GM18499 (cell line): ENCODE results near the gene RING1.

ENCODE experiments used
- ATAC-seq: cut with Tn5 transposase; IDR thresholded peaks from one replicate; pipeline ENCODE4 v1.9.1; 2021; ENCODE audit warnings: moderate number of reproducible peaks; ENCODE audit not compliant: insufficient read depth, unreplicated experiment

The RING1 gene

DNA sequence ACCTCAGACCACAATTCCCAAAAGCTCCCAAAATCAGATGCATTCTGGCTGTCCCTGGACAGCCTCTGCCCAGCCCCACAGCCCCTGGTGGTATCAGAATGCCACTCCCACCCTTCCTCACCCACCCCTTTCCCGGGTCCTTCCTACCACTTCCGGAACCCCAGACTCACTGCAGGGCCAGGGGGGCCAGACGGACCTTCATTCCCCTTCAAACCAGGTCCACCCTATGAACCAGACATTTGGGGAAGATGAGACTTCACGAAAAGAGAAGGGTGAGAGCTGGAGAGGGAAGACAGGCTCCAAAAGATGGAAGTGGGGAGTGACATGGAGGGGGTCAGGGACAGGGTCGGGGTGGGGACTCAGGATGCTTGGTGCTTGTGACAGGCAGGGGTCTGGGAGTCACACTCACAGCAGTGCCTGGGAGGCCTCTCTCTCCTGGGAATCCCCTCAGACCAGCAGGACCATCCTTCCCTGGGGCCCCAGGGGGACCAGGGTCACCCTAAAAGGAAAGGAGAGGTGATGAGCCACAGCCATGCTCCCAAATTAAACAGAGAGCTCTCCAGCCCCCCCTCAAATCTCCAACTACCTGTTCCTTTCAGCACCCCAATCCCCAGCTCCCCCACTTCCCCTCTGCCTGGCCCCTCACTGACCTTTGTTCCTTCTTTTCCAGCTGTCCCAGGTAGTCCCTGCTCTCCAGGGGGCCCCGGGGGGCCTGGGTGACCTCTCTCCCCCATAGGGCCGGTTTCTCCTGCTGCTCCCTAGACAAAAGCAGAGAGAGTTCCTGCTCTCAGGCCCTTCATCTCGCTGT, 36.2 kb upstream of the RING1 start:
- ATAC-seq: no peak

- no peak for ATAC-seq
These were observed 35.4 kb upstream of the RING1 start for GRCh38 chr6:33172688-33173534.

DNA sequence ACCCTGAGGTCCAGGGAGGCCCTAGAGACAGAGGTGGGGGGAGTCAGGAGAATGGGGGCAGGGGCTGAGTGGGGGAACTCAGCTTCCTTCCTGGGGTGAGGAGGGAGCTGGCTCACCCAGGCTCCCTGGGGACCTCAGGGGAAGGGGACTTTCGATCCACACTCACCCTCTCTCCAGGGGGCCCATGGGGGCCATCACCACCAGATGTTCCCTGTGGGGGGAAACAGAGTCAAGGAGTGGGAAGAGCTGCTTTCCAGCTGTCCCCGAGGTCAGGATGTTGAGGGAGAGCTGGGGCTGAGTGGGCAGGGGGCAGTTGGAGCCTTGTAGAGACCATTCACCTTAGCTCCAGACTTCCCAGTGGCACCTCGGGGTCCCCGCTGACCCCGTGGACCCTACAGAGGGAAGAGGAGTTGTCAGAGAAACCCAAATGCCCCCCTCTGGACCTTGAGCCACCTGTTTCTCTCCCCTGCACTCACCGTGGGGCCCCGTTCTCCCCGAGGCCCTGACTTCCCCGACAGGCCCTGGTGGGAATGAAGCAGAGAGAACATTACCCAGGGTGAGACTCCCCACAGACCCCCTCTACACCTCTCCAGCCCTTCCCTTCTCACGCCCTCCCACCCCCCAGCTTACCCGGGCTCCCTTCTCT, 34.6 kb upstream of the RING1 start:
- no peak for ATAC-seq

DNA sequence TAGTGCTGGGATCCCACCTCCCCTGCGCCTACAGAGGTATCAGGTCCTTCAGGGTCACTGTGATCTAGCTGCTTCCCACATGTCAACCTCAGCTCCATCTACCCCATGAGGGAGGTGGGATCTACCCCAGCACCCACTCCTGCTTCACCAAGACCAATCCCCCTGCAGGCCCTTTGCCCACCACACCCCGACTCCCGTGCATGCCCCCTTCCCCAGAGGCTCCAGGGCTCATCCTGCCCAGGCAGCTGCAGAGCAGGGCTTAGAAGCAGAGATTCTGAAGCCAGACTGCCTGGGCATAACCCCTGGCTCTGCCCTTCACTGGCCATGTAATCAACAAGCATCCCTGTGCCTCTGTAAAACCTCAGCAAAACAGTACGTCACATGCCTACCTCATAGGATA, 33.5 kb upstream of the RING1 start:
- ATAC-seq: no peak

- no peak for ATAC-seq
These were observed 32.7 kb upstream of the RING1 start for GRCh38 chr6:33175436-33176069.

DNA sequence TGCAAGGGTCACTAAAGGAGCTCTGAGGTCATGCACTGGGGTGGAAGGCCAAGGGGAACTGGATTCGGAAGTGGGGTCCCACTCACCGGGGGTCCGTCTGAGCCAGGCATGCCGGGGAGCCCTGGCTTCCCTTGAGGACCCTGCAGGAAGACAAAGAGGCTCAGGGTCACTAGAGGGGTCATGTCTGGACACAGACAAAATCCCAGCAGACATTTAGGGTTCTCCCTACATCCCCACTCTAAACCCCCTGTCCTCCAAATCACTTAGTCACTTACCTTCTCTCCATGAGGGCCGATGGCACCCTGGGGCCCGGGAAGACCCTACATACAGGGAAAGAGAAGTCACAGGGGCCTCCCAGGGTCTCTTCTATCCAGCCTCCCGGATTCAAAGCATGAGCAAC, 31.4 kb upstream of the RING1 start:
- no peak for ATAC-seq

GRCh38 chr6:33177552-33178446, 30.5 kb upstream of the RING1 start:
- no peak for ATAC-seq

- ATAC-seq: no peak
These were observed 29.4 kb upstream of the RING1 start for GRCh38 chr6:33178755-33179475.

DNA sequence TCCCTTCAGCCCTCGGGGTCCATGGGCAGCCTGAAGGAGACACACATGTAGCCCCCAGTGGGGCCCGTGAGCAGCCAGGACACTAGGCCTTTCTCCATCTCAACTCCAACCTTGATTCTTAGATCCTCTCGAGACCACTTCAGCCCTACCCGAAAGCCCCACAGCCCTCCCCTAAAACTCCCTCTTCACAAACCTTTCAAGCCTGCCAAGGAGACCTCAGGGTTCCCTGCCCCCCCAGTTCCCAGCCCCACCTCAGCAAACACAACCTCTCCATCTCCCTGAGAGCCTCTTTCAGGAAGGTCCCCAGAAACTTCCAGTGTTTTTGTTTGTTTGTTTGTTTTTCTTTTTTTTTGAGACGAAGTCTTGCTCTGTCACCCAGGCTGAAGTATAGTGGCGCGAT, 27.2 kb upstream of the RING1 start:
- ATAC-seq: no peak

GRCh38 chr6:33183071-33183683, 25.1 kb upstream of the RING1 start:
- ATAC-seq: no peak

GRCh38 chr6:33185190-33185589, 23.1 kb upstream of the RING1 start:
- ATAC-seq: no peak

DNA sequence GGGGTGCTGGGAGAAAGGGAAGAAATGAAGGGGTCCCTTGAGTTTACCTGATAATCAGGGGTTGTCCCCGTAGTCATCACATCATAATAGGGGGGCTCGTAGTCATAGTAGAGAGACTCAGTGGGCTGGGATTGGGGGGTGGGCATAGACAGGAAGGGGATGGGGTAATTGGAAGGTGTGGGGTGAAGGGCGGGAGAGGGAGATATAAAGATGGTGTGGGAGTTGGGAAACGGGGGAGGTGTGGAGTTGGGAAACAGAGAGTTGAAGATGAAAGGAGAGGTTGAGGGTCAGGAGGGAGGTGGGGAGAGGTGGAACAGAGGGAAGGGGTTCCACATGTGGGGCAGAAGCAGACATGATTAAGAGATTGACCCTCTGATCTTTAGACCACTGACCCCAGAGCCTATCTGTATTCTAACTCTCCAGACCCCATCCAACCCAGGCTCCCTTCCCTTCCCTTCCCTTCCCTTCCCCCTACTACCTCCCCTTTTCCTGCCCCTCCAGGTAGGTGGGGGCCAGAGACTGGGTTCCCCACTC, 22.6 kb upstream of the RING1 start:
- ATAC-seq: no peak

- ATAC-seq: no peak
These were observed 20.5 kb upstream of the RING1 start for GRCh38 chr6:33187809-33188208.

GRCh38 chr6:33189164-33189563, 19.1 kb upstream of the RING1 start:
- ATAC-seq: no peak

DNA sequence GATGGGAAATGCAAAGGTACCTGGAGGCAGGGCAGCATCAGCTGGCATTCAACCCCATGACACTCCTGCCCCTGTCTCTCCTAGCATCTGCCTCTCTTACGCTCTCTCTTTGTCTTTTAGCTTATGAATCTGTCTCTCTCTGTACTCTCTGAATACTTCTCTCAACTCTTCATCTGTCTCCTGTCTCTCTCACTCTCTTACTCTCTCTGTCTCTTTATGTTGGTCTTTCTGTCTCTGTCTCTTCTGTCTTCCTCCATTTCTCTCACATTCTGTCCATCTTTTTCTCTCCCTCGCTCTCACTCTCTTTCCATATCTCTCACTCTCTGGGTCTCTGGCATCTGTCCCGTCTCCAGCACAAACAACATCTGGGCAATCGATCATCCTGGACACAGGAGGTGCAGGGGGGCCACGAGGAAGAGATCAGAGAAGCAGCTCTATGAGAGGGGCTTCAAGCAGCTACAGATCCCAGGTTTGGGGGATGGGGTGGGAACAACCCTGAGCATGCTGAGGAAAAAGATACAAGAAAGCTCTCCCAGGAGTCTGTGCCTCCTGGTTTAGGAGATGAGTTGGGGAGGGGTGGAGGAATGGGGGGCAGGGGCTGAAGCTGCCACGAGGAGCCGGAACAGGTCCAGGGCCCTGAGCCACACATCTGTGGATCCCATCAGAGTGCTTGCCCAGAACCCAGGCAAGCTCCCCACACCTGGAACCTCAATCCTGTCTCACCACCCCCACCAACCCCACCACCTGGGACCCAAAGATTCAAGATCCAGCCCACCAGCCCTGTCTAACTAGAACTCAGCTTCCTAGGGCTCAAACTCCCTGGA, 18.5 kb upstream of the RING1 start:
- ATAC-seq: no peak

GRCh38 chr6:33190504-33191107, 17.7 kb upstream of the RING1 start:
- ATAC-seq: no peak
